Stimulated activated CD4-positive, alpha-beta T cell treated with anti-CD3 and anti-CD28 coated beads, Interleukin-2, amount 100 ng/mL, for 48 hours (primary cell): ENCODE results near the gene LRRC38.

ENCODE experiments used
- DNase-seq, 2 donors: peaks; one replicate each; pipeline ENCODE4 v3.0.0-alpha.2; 2020

LRRC38 gene

DNA sequence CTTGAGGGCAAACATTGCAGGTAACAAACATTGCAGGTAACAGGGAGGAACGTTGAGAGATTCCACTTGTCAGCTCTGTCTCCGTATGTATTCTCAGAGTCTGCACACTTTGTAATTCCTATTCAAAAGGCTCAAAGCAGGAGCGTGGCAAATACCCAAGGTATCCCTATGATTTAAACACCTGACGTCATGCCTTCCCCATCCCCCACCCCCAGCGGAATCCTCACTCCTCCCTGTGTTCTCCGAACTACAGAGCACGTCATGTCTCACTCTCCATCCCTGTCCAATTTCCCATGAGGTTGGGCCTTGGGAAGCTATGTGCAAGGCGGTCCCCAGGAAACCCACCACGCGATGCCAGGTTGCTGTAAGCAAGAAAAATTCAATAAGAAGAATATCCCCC, 2.8 kb upstream of the LRRC38 start:
- DNase-seq = no peak

DNA sequence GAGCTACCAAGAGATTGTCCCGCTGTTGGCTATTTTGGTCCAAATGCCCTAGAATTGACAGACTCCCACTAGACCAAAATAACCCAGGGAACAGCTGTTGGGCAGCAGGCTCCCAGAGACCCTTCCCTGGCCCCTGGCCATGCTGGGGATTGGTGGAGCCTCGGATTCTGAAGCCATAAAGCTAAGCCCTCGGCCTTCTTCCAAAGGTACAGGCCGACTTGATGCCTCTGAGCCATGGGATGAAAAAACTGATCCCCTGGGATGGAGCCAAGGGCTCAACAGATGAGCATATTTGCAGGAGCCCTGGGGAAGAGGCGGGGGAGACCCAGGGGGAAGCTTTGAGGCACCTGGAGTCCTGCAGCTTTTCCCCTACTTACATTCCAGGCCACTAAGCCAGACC, 1.0 kb upstream of the LRRC38 start:
- DNase-seq = no peak

DNA sequence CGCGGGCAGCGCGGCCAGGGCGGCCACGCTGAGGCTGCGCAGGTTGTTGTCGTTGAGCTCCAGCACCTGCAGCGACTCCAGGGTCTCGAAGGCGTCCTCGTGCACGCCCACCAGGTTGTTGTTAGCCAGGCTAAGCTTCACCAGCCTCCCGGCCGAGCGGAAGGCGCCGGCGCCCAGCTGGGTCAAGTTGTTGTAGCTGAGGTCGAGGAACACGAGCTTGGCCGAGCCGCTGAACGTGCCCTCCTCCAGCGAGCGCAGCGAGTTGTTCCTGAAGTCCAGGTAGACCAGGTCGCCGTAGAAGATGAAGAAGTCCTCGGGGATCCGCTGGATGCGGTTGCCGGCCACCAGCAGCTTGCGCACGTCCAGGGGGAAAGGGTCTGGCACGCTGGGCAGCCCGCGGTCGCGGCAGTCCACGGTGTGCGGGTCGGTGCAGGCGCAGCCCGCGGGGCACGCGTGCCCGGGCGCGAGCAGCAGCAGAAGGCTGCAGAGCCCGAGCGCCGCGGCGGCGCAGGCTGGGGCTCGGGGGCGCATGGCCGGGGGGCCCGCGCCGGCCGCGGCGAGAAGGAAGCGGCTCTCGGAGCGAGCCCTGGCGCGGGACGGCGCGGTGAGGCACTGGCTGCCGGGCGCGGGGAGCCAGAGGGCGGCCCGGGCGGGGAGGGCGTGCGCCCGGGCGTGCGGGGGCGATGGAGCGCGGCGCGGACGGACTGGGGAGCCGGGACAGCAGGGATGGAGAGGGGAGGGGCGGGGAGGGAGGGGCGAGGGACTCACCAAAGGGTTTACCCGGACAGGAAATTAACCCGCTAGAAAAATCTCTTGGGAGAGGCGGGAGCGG, 524 bp downstream of the LRRC38 start:
- no peak for DNase-seq

DNA sequence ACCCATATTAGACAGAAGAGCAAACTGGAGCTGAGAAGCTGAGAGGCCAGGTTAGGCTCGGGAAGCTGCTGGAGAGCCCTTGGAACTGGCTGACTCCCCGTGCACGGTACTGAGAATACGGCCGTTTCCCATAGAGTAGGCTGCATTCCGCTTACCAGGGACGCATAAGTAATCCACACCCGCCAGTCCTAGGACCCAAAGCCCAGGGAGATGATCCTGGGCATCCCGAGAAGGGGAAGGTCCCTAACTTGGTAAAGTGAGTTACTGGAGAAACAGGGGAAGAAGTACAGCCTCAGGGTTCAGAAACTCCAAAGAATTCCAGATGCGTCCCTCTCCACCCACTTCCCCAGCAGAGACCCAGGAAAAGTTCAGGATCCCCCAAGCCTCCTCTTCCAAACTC, 1.3 kb downstream of the LRRC38 start:
- DNase-seq = no peak

DNA sequence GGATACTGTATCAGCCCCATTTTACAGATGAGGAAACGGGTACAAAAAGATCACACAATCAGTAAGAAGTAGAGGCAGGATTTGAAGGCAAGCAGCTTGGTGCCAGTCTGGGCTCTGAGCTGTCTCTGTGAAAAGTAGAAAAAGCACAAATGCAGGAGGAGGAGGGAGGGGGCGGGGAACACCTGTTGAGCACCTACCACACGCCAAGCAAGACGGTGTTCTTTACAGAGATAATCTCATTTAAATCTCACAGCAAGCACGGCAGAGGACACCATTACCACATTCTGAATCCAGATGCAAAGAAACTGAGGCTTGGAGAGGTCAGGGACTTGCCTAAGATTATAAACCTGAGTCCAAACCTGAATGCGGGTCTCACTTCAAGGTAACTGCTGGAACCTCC, 3.3 kb downstream of the LRRC38 start:
- no peak for DNase-seq

DNA sequence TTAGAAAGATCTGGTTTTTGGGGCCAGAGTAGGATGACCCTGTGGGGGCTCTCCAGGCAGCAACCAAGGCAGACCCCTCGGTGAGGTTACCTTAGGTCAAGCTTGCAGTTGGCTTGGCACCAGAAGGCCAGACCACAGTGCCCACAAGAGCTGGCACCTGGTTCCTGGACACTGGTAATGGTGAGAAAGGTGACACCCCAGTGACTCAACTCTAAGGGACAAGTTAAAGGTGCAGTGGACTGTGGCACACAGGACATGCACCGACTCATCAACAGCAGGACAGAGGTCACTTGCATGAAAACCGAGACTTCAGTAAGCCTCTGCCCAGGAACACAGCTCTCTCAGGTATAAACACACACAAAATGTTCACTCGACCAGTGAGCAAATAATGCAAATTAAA, 6.7 kb downstream of the LRRC38 start:
- no peak for DNase-seq

DNA sequence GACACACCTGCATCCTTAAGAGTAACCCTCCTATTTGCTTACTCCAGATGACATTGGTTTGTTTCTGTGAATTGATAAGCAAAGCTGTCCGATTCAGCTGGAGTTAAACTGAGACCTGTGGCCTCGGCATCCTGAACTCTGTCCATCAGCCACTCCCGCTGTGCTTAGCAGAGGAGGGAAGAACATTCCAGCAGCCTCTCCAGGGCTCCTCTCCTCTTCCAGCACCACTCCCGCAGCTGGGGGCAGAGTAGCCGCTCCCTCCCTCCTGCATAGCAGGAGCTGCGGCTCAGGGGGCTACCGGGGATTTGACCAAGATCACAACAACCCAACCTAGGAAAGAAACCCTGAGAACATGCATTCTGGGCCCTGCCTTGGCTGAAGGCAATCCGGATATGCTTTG, 8.8 kb downstream of the LRRC38 start:
- no peak for DNase-seq

DNA sequence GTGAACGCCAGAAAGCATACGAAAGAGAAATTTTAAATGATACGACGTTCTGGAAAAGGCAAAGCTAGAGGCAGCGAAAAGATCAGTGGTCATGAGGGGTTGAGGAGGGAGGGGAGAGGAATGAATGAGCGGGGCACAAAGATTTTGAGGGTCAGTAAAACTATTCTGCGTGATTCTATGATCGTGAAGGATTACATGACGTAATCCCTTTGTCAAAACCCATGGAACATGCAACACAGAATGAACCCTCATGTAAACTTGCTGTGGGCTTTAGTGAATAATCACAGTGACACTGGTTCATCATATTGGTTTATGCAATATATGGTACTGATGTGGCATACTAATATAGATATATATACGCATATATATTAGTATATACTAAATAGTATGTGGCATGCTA, 13.0 kb downstream of the LRRC38 start:
- DNase-seq = no peak

DNA sequence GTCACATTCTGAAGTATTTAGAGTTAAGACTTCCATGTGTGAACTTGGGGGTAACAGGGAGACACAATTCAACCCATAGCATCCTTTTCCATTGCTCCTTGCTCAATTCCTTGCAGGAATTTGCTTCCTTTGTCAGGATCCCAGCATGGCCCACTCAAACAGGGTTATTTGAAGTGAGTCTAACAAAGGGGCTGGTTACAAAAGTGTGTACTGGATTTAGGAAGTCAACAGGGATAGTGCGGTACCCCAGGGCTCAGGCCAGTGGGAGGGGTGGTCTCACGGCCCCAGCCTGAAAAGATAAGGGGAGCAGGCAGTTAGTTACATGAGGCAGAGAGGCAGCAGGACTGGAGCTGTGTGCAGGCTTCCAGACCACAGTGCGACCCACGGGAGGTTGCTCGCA, 14.4 kb downstream of the LRRC38 start:
- no peak for DNase-seq

DNA sequence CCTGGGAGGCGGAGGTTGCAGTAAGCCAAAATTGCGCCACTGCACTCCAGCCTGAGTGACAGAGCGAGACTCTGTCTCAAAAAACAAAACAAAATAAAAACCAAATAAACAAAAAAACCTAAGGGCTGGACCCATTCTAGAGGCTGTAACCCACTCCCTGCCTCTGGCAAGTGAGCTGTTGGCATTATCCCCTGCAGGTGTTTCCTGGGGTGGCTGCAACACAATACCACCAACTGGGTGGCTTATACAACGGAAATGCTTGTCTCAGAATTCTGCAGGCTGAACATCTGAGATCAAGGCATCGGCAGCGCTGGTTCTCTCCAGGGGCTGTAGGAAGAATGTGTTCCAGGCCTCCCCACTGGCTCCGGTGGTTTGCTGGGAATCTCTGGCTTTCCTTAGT, 15.2 kb downstream of the LRRC38 start:
- no peak for DNase-seq

DNA sequence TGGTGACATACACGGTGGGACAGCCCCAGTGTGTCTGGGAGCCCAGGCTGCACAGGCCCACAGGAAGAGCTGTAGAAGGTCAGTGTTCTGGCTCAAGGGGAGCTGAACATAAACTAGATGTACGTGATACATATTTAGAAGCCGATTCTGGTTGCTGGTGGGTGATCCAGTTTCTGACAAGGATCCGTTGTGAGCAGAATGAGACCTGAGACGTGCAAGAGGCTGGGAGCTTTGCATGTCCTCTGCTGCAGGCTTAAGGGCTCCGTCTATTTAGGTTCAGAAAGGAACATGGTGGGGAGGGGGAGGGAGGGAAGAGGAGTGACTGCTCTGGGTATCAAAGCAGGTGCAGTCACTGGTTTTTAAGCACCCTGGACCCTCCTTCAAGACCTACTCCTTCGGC, 18.6 kb downstream of the LRRC38 start:
- no peak for DNase-seq

DNA sequence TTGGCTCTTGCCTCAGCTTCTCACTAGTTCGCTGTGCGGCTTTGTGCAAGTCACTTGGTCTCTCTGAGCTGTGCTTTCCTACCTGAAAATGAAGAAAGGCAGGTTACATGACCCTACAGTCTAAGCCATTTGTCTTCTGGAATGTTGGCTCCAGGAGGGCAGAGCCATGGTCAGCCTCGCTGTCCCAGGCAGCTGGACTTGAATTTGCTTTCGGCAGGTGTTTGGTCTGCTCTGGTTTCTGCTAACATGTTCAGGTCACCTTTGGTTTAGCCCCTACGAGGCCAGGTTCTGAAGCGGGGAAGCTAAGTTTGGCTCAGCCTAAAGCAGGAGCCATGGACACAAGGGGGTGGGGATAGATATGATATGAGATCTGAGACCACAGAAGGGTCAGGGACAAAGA, 19.1 kb downstream of the LRRC38 start:
- DNase-seq = no peak

DNA sequence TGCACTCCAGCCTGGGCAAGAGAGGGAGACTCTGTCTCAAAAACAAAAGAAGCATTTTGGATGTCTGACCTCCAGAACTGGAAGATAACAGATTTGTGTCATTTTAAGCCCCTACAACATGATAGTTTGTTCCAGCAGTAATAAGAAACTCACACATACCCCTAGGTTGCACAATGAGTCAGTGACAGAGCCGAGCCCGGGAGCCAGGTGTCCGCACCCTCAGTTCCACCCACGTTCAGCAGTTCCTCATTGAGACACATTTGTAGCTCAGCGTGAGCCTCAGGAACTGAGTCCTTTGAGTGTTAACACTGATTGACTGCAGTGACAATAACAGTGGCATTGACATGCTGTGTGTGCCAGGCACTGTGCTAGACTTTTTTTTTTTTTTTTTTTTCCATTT, 19.8 kb downstream of the LRRC38 start:
- DNase-seq = no peak

DNA sequence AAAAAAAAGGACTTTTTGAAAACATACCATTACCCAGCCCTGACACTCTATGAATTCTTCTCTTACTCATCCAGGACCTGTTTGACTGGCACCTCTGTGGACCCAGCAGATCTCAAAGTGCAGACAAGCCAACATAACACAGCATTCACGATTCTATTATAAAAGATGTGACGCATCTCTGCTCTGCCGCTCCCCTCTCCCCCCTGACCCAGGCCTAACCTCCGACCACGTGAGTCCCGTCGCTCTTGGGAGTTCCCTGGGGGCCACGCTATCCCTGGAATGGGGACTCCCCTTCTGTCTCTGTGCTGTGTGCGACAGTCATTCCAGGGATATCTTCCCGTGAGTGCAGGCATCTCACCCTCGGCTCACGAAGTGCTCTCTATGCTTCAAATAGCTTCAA, 21.1 kb downstream of the LRRC38 start:
- no peak for DNase-seq

DNA sequence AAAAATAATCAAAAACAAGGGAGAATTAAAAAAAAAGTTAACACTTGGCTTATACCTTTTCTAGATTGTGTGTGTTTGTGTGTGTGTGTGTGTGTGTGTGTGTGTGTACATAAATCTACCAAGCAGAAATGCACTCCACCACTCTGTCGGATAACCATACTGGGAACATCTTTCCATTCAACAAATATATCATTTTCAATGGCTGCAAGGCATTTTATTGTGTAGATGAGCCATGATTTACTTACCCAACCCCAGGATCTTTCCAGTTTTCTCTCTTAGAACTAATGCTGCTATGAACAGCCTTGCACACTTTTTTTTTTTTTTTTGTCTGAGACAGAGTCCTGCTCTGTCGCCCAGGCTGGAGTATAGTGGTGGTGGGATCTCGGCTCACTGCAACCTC, 25.8 kb downstream of the LRRC38 start:
- no peak for DNase-seq

DNA sequence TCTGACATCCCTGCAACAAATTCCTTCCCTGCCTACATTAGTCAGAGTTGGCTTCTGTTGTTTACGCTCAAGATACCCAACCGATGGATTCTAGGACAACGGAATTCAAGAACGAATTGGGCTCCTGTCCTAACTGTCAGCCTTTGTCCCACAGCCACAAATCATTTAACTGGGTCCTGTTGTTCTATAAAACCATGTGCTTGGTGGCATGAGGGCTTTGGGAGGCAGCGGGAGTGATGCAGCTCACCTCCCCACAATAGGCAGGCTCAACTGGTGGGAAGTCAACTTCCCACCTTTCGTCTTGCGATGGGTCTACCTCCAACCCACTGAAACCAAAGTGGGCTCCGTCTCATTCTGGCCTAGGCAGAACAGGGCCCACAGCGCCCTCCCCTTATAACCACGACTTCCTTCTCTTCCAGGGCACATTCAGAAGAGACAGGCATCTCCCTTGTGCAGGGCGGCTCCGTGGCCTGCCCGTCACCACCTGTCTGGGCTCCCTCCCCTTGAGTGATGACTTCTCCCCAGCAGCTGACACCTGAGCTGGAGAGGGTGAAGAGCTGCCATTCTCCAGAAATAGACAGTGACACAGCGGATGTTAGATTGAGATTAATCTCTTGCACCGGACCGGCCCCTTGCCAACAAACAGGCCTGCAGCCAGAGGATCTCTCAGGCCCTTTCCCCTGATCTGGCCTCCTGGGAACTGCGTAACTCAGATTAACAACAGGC, 26.5 kb downstream of the LRRC38 start:
- no peak for DNase-seq

DNA sequence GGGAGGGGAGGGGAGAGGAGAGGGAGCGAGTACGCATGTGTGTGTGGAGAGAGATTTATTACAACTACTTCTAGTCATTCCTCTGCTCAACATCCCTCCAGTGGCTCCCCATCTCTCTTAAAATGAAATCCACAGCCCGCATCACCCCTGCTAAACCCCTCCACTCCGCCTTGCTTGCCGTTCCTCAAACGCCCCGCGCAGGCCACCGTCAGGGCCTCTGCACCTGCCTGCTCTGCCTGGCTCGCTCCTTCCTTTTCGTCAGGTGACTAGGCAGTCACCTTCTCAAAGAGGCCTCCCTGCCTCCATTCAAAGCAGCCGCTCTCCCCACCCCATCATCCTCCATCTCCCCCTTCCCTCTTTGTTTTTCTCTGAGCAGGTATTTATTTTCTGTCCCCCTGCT, 29.9 kb downstream of the LRRC38 start:
- no peak for DNase-seq

DNA sequence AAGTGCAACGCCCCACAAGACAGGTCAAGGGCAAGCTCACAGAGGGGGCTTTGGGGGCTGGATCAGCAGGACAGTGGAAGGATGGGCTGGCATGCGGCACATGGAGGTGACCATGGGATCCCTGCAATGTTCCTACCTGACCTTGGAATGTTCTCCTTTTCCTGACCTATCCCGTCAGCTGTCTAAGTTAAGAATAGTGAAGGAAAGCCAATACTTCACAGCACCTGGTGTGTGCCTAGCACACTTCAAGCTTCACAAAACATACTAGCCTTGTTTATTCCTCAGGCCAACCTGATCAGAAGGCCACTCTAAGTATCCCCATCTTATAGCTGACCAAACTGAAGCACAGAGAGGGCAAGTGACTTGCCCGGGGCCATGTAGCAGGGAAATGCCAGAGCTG, 31.2 kb downstream of the LRRC38 start:
- DNase-seq = no peak

DNA sequence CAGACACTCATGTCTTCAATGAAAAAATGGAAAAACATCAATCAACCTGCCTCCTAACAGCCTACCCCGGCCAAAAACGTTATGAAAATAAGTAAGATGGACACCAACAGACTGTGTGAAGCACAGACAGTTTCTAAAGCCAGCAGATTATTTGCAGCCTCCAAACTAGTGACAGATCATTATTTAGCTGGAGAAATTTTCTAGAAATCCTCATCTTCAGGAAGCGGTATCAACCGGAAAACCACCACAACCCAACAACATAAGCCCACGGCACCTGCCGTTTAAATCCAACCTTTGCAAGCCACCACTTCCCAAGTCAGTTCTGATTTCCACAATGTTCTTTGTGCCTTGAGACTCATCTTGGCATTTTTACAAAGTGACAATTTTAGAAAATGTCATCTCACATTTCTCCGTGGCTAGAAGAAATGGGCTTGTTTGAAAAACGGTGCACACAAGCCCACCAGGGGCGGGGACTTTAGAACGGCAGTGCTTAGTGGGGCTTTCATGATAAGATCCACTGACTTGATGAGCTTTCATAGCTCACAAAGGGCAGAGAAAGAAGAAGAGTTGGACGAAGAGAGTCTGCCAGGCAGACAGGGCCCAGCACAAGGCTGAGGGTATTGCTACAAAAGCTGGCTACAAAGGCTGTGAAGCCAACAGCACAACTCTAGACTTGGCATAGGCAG, 34.5 kb downstream of the LRRC38 start:
- DNase-seq = no peak

DNA sequence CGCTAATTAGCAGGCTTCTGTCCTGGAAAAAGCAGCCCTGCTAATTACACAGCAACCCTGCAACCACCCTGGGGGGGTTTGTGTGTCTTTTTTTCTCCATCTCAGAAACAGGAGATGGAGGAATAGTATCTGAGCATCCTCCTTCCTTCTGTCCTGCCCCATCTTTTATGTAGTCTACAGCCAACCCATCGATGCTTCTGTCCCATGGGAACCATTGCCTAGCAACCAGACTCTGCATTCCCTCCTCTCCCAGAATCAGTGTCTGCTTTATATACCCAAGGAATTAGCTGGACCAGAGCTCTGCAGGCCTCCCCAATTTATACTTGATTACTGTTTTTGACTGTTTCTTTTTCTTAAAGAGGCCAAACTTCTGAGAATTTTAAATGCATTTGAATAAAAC, 35.1 kb downstream of the LRRC38 start:
- DNase-seq = no peak

DNA sequence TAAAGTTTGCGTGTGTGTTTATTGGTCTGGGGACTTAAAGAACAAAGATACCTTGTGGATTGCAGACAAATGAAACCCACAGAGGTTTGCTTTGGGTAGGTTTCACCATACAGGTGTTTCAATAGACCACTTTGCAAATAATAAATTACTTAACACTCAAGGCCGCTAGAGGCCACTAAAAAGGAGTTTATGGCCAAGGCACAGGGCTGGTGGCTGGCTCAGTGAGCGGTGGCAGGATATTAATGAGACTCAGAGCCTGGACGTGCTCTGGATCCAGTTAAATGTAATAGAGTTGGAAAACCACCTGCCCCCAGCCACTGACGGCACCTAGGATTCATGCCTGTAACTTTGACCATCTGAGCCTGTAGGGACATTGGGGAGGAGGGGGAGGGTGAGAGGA, 44.5 kb downstream of the LRRC38 start:
- no peak for DNase-seq

DNA sequence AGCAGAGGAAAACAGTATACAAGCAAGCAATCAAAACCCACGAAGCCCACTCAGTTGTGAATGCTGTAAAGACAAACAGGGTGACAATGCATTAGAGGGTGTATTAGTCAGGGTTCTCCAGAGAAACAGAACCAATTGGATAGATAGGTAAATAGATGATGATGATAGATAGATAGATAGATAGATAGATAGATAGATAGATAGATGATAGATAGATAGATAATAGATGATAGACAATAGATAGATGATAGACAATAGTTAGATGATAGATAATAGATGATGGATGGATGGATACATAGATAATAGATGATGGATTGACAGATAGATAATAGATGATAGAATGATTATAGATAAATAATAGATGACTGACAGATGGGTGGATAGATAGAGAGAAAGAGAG, 48.3 kb downstream of the LRRC38 start:
- no peak for DNase-seq

DNA sequence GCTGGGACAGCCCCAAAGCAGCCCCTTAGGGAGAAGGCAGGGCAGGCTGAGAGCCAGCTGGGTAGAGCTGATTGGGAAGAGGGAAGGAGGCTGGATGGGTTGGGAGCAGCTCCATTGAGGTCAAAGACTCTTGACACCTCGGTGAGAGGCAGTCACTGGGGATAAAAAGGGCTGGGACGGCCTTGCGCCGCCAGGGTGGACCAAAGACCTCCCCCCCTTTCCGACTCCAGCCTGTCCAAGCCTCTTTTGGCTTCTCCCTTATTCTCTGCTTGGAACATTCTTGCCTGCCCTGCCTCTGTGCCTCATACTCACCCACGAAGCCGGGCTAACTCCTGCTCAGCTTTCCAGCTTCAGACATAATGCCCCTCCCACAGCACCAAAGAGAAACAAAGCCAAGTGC, 51.1 kb downstream of the LRRC38 start:
- DNase-seq = no peak

DNA sequence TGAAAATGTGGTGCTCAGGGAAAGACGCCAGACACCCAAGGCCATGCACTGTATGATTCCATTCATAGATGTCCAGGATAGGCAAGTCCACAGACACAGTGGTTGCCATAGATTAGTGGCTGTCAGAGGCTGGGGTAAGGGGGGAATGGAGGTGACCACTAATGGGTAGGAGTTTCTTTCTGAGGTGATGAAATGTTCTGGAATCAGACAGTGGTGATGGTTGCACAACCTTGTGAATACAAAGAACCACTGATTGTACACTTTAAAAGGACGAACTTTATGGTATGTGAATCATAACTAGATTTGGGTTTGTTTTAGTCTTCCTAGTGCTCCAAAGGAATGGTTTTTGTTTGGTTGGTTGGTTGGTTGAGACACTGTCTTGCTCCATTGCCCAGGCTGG, 51.8 kb downstream of the LRRC38 start:
- DNase-seq = no peak
